HG02840 (cell line): Measurements from ENCODE around the gene TP53I13.

Source experiments
- ATAC-seq: cut with Tn5 transposase; IDR thresholded peaks from one replicate; pipeline ENCODE4 v1.9.1; 2021; ENCODE audit warnings: mild to moderate bottlenecking, moderate library complexity, moderate number of reproducible peaks; ENCODE audit not compliant: unreplicated experiment, low FRiP score

The TP53I13 gene

DNA sequence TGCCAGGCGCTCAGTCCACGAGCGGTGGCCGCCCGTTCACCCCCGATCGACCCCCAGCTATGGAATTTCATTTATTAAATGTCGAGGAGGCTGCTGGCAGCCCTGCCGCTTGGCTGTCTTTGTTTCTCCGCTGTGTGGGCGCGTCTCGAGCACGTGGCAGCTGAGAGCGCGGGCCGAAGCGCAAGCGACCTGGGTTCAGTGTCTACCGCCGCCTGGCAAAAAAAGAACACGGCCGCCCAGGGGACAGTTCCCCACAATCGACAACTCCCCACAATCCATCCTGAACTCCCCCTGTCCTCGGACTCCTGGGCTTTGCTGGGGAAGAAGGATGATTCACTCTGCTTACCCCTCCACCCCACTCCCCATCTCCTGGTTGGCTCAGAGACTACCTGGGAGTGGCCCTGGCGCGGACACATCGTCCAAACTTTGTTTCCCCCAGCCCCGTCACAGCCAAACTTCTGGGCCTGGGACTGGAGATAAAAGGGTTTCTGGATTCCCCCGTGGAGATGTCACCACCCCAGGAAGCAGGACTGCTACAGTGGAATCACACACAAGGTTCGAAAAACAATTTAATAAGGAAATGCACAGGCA, 22.7 kb downstream of the TP53I13 start:
- ATAC-seq, result no peak

DNA sequence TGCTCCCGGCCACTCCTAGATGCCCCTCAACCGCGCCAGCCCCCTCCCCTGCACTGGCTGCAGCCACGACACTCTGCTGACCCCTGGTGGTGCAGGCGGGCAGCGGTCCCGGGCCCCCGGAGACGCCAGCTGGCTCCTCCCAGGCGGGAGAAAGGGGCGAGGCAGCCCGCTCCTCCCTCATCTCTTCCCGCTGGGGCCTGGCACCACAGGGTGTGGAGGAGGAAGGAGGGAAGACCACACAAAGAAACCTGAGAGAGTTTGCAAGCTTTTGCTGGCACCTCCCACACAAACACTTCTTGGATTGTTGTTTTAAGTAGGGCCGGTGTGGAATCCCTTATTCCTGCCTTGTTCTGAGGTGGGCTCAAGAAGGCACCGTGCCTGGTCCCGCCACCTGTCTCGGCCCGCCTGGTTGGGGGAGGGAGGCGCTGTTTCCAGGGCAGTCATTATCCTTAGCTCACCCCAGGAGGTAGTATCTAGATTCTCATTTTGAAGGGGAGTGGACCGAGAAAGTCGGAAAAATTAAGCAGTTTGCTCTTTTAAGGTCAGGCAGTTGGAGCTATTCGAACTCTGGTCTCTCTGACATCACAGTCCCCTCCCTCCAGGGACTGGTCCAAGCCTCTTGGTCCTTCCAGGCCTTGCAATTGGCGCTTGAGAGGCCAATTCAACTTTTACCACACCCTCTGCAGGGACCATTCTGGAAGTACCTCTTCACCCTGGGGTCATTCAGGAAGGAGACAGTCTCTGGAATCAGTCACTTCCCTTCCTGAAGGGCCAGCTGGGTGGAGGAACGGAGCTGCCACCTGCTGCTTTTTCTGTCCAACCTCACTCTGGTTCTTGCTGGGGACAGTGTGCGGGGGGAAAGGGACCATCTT, 23.5 kb downstream of the TP53I13 start:
- no peak for ATAC-seq

DNA sequence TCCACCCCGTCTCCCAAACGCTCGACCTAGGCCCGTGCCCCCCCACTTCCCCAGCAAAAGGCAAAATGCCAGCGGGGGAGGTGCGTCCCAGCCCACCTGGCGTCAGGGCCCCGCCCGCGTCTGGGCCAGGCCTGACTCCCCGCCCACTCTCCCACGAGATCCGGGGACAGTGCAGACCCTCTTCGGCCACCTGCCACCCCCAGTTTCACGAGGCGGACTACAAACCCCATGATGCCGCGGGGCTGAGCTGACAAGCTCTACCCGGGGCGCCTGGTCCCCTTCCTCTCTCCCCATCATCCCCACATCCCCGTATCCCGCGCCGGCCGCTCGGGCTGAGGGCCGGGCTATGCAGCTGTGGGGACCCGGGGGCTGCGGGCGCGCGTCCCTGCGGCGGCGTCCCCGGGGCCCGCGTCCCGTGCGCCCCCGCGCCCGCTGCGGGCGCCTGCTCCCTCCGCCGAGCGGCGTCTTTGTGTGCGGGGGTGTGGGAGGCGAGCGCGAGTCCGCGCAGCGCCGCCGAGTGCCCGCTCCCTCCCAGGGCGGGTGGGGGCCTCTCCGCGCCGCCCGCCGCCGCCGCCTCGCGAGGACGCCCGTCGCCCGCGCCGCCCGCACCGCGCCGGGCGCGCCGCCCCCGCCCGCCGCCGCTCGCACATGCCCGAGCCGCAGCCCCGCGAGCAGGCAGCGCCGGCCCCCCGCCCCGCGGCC, 24.5 kb downstream of the TP53I13 start, which contains the start of gene ANKRD13B:
TSS of gene ANKRD13B (plus strand) at position 283 of the 702 bp plus-strand sequence. CDS start 490 bp downstream, outside the sequence.
- ATAC-seq, result no peak

DNA sequence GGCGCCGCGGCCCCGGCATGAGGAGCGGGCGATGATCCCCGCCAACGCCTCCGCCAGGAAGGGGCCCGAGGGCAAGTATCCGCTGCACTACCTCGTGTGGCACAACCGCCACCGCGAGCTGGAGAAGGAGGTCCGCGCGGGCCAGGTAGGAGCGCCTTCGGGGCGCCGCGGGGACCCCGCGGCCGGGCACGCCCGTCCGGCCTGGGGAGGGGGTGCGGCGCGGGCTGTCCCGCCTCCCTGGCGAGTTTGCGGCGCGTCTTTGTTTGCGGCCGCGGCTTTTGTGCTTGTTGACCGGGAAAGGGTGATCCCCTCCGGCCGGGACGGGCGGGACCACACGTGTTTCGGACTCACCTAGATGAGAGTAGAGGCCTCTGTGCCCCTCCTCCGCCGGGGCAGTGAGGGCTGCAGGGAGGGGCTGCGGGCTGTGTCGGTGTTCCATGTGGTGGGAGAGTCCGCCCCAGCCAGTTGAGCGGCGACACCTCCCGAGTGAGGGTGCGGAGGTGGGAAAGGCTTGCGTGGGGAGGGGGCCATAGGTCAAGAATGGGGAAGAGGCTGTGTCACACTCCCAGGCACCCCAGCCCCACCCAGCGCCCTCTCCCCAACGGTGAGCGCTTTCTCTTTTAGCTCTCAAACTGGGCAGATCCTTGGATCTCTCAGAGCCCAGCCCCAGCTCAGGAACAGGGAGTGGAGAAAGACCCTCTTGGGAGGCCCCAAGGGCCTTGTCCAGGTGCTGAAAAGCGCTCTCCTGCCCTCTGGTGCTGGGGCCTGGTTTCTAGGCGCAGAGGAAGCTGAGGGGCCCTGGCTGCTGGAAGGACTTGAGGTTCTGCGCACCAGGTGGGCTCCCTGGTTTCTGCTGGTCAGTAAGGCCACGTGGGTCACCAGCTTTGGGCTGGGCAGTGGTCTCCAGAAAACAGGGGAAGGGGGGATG, 25.4 kb downstream of the TP53I13 start:
- ATAC-seq, result no peak

DNA sequence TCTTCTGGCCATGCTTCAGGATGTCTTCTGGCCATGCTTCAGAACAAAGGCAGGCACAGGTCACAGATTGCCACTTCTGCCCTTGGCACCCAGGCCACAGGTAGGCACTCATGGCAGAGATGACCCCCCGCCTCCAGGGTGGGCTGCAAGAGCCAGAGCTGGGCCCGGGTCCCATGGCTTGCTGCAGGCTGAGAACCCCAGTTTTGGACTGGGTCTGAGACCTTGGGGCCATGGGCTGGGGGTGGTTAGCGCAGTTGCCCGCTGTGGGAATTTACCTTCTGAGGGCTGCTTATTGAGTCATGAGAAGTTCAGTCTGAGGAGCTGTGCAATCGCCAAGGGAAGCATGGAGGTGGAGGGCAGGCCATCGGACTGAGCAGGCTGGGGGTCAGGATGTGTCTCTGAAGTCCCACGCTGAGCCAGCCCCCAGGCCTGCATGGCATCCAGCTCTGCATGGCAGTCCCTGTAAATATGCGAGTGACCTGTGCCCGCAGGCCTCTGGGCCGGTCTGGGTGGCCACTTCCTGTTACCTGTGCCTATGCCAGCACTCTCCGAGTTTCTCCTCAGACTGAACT, 26.1 kb downstream of the TP53I13 start:
- ATAC-seq, result no peak

DNA sequence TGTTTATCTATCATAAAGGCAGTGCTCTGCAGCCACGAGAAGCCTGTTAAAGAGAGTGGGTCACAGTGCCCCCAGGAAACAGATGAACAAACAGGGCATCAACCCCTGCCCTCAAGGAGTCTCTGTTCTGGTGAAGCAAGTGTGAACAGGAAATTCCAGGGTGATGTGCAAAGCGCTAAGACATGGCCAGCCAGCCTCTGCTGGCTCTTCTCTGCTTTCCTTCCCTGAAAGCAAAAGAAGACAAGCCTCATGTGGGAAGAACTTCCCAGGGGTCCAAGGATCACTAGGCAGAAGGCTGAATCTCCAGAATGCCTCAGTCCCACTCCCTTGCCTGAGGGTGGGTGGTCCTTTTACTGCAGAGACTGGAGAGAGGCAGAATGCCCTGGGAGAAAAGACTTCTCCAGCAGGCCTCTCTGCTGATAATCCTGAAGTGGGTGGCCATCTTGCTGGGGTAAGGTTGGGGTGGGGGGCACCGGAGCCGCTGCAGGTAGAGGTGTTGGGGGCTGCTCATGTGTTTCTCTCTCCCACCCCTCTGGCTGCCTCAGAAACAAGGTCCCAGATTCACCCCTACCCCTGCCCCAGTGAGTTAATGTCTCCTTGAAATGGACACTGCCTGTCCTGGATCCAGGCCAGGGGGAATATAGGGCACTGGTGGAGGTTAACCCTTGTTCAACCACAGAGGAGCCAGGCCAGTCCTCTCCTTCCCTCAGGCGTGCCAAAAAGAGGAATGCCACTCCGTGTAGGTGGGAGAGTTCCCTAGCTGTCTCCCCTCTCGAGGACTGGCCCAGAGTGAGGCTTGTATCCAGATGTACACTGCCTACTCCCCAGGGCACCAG, 26.8 kb downstream of the TP53I13 start:
- no peak for ATAC-seq

DNA sequence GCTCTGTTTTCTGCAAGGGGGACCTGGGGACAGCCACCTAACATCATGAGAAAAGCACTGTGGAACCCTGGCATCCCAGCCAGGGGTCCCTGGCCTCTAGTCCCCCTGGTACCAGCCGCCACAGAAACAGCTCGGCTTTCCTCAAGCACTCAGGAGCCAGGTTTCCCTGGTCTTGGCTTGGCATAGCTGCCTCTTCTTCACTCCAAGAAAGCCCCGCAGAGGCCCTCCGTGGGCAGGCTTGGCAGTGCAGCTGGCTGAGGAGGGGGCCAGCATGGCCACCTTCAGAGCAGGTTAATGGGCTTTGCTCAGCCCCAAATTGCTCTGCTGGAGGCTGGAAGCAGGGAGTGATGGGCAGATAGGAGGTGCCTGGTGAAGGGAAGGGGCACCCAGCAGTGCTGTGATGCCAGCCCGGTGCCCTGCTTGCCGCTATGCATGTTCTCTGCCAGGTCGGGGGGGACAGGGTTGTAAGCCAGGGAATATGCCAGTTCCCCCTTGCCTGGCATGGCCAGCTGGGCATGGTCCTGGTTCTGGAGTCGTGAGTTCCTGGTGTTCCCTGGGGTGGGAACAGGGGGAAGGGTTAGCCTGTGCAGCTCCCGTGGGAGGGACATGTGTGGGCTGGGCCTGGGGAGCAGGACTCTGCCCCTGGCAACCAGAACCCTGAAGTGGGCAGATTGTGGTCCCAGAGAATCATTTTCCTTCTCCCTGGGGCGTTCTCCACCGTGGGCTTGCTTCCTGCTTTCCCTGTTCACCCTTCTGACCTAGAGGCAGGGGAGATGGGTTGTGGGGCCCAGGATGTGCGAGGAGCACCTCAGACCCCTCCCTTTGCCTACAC, 27.7 kb downstream of the TP53I13 start:
- ATAC-seq, result no peak

DNA sequence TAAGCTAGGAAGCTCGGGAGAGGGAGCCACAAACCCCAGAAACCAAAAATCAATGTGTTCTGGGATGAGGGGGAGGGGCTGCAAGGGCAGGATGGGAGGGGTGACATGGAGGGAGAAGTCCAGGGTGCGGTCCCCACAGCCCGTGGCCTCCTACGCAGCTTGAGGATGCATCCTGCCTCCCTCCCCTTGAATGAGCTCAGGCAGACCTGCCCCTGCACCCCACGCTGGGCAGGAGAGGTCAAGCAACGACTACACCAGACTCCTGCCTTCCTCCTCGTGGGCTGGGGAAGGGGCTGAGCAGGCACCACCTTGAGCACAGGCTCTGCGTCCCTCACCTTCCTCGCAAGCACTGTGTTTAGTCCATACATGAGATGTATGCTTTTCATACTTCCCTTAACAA, 28.3 kb downstream of the TP53I13 start:
- no peak for ATAC-seq

DNA sequence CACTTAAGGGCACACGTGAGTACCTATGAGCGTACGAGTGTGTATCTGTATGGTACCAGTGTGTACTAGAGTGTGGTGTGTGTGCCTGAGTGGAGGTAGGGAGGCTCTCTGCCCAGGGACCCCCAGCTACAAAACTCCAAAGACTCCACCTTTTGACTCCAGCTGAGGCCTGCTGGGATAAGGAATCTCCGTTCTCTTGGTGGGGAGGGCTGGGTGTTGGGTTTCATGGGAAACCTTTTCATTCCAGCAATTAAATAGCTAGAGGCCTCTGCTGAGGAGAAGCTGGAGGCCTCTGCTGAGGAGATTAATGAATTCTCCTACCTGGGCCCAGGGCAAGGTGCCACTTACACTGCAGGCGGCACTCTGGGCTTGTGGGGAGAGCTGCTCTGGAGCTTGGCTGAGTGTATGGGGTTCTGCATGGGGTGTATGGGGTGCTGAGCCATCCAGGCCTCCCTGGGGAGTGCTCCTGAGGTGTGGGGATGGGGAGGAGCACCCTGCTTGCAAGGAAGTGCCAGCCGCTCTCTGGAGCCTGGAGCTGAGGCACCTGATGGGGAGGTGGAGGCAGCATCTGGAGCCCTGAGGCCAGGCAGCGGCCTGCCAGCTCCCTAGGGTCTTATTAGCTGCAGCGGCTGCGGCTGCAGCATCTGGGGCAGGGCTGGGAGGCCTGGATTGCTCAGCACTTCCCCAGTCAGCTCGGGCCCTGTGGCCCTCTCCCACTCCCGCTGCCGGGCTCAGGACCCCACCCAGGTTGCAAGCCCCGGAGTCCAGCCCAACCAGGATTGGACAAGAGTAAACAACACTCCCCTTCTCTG, 29.1 kb downstream of the TP53I13 start:
- no peak for ATAC-seq

DNA sequence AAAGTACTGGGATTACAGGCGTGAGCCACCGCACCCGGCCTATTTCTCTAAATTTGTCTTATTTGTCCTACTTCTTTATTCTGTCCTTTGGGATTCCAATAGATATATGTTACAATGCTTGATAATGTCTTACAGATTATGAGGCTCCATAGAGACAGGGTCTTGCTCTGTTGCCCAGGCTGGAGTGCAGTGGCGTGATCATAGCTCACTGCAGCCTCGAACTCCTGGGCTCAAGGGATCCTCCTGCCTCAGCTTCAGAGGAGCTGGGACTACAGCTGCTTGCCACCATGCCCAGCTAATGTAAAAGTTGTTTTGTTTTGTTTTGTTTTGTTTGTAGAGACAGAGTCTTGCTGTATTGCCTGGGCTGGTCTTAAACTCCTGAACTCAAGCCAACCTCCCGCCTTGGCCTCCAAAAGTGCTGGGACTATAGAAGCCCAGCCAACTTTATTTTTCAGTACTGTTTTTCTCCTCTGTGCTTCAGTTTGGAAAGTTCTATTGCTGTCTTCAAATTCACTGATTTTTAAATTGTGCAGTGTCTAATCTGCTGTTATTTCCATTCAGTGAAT, 34.7 kb downstream of the TP53I13 start:
- ATAC-seq, result no peak

DNA sequence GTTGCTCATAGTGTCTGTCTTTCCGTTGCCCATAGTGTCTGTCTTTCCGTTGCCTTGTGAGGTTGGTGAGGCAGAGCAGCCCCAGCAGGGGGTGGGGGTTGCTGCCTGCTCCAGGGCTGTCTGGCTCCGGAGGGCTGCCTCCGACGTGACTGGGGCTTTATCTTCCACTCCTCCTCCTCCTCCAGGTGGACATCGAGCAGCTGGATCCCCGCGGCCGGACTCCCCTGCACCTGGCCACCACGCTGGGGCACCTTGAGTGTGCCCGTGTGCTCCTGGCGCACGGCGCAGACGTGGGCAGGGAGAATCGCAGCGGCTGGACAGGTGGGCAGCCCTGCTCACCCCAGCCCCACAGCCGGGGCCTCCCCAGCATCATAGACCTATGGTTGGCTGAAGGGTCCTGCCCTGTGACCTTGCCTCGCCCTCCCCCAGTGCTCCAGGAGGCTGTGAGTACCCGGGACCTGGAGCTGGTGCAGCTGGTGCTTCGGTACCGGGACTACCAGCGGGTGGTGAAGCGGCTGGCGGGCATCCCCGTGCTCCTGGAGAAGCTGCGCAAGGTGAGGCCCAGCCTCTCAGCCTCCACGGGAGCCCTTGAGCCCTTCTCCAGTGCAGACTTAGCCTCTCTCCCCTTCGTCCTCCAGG, 39.2 kb downstream of the TP53I13 start:
- no peak for ATAC-seq

DNA sequence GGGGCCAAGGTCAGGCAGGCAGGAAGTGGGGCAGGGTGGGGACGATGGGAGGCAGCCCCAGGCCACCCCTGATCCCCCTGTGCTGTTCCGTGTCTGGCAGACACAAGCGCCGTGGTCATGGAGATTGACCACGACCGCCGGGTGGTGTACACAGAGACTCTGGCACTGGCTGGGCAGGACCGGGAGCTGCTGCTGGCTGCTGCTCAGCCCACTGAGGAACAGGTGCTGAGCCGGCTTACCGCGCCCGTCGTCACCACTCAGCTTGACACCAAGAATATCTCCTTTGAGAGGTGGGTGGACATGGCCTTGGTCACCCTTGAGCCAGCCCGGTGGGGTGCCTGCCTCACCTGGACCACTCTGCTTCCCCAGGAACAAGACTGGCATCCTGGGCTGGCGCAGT, 40.5 kb downstream of the TP53I13 start:
- no peak for ATAC-seq

DNA sequence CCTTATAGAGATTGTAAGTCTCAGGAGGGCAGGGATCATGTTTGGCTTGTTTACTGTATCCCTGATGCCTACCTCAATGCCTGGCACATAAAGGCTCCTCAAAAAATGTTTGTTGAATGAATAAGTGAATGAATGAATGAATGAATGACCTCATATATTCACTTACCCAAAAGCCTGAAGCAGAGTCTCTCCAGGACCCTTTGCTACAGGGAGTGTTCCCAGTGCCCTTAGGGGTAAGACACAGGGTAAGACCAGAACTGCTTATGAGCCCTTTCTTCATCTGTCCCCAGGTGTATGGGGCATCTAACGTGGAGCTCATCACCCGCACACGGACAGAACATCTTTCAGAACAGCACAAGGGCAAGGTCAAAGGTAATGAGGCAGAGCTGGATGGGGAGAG, 41.9 kb downstream of the TP53I13 start:
- ATAC-seq, result no peak

DNA sequence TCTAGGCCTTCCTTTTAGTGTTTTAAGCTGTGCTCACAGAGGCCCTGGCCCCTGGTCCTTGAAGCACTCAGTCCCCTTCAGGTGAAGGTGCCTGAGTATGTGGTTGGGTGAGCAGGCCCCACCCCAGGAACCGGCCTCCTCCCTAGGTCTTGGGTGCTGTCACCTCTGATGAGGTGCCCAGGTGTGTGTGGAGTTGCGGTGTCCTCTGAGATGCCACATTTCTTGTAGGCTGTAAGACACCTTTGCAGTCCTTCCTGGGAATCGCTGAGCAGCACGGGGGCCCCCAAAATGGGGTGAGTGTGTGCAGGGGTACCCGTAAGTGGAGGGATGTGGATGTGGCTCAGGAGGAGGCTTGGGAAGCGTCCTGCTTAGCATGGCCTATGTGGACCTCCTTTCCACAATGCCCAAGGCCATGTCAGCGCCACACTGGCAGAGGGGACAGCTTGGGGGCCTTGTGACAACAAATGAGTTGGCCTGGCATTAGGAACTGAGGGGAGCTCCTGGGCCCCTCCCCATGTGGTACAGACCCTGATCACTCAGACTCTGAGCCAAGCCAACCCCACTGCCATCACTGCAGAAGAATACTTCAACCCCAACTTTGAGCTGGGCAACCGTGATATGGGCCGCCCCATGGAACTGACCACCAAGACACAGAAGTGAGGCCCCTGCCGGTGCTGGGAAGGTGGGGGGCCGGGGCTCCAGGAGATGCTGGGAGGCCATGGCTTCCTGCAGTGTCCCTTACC, 43.0 kb downstream of the TP53I13 start:
- ATAC-seq, result no peak

DNA sequence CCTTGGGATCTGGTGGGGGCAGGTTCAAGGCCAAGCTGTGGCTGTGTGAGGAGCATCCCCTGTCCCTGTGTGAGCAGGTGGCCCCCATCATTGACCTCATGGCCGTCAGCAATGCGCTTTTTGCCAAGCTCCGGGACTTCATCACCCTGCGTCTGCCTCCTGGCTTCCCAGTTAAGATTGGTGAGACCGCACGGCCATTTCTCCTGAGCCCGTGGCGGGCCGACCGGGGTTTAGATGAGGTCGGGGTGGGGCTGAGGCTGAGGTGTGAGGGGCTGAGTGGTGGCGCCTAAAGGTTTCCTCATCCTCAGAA, 43.5 kb downstream of the TP53I13 start:
- no peak for ATAC-seq
